SW480 (cell line): ENCODE measurements around the gene TMTC2.
"Not testable (repeated sequence)": the region's sequence is repeated elsewhere in the genome, so short reads cannot be mapped to it uniquely, and the experiment has no call there.

Experiments used
- DNase-seq: peaks from one replicate; pipeline ENCODE4 v3.0.0-alpha.2; 2016; ENCODE audit warnings: low spot score

The TMTC2 gene

DNA sequence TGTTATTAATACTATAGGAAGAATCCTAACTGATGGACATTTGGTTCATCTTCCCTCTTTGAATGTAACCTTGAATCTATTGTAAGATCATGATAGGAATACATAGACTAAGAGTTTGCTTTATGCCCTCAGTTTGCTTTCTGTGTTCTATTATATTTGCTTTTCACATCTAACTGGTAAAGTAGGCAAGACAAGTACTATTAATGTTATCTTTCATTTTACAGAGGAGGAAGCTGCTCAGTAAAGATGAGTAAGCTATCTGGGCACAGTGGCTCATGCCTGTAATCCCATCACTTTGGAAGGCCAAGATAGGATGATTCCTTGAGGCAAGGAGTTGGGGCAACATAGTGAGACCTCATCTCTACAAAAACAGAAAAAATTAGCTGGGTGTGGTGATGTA is 103.0 kb downstream of the TMTC2 start:
- no peak for DNase-seq

GRCh38 chr12:82793751-82794281 is 107.1 kb downstream of the TMTC2 start:
- no peak for DNase-seq

- DNase-seq: no peak
Measured at GRCh38 chr12:82797480-82797879, 110.8 kb downstream of the TMTC2 start.

- DNase-seq: no peak
Measured at GRCh38 chr12:82800185-82800584, 113.5 kb downstream of the TMTC2 start.

GRCh38 chr12:82801951-82802610 is 115.4 kb downstream of the TMTC2 start:
- DNase-seq: no peak

DNA sequence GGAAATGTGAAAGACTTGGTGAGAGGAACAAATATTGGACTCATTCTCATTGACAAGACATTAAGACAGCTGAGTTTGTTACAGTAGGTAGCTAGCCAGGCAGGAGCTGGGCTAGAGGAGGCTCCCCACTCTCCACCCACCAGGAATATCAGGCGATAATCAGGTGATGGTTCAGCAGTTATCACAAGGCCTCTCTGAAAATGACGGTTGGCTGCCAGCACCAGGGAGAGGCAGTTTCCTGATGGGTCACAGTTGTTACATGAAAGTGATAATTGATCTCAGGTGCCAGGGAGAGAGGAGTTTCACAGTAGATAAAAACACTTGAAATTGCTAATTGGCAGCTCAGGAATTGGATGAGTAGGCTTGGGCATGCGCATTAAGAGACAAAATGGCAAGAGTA is 116.5 kb downstream of the TMTC2 start:
- no peak for DNase-seq

GRCh38 chr12:82804601-82805000 is 117.9 kb downstream of the TMTC2 start:
- no peak for DNase-seq

- not testable (repeated sequence) for DNase-seq
Measured at GRCh38 chr12:82805004-82805403, 118.3 kb downstream of the TMTC2 start.

DNA sequence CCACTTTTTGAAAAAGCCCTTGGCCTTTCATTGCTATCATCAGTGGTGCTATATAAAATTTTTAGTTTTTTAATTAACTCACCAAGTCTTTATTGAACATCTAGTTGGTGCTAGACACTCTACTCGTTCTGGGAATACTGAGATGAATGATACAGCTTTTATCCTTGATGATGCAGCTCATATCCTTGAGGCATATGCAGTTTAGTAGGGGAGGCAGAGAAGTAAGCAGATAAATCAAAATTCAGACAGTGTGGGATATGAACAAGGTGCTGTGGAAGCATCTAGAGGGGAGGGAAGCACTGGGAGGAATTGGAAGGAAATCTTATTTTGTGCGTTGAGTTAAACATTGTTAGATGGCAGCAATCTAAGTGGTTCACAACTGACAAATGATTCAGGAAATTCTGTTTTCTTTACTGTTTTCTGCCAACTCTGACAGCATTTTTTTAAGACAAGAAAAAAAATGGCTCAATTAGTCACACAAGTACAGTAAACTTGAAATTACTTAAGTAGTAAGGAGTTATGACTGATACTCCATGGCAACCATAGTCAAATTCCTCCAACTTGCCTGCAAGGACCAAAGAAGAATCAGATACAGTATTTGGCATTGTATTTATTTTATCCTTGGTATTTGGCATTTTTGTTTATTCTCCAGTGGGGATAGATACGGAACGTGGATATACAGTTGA is 119.2 kb downstream of the TMTC2 start:
- no peak for DNase-seq

DNA sequence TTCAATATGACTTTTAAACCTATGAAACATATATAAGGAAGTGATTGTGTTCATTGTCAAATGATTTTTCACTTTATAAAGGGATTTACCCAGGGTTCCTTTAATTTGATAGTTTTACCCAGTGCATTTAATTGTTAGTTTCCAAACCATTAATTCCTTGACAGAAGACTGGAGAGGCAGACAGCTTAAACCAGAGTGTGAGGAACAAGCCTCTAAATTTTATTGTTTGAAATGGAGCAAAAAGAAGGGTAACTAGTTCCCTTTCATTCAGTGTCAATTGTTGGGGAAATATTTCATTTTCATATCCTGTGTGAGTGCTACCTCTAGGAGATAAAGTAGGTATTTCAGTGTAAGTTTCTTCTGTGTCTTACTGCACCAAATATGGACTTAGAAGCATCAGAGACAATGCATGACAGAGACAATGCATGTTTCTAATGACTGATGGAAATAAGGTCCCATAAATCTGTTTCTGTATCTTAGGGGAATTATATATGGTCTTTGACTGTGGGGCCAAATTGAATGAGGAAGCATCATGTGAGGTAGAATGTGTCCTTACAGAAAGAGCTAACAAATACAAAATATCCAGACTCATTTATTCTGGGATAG is 120.5 kb downstream of the TMTC2 start:
- DNase-seq: no peak

DNA sequence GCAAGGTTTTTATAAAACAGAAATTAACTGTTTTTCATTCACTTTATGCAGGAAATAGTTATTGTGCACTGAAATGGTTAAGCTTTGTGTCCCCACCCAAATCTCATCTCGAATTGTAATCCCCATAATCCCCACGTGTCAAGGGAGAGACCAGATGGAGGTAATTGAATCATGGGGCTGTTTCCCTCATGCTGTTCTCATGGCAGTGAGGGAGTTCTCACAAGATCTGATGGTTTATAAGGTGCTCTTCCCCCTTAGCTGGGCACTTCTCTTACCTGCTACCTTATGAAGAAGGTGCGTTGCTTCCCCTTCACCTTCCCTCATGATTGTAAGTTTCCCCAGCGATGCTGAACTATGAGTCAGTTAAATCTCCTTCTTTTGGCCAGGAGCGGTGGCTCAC is 123.9 kb downstream of the TMTC2 start:
- DNase-seq: no peak

DNA sequence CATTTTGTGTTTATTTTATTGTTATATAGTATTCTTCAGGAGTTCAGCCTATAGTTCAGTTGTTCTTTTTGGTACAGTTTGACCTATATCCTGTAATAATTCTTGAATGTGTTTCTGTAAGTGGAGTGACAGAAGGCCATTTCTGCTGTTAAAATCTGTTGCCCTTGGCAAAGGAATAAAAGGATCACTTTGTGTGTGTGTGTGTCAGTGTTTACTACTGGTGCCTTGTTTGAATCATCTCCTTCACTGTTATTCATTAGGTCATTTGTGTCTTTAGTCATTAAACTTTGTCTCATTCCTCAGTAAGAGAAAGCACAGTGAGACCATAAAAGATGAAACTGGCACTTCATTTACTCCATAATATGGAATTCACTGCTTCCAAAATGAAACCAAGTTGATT is 130.7 kb downstream of the TMTC2 start:
- no peak for DNase-seq

DNA sequence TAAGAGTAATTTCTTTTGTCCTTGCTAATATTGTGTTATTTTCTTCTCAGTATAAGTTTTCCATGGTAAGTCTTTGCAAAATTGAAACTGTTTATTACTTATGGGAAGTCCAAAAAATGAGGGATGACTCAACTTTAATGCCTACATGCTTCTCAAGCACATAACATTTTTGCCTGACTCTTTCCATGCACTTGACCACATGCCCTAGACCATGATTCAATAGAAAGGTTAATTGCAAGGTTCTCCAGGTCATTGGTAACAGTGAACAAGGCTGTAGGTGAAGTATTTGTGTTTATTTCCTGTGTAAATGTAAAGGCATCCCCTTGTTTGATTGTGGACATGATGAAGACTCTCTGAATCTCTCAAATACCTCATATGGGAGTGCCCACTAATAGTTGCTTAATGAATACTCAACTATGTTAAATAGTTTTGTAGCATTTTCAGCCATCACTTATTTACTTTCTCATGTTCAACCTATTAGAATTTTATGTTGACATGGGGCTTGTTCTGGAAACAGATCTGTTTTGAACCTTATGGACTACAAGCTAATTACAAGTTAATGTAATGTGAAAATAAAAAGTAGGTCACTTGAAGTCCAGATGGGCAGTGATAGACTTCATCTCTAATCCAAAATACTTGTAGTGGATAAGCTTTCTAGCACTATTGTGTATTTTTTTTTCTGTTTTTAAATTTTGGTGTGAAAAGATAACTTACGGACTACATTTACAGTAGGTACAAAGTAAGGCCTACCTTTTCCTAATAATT is 131.7 kb downstream of the TMTC2 start:
- no peak for DNase-seq

GRCh38 chr12:82826505-82826904 is 139.8 kb downstream of the TMTC2 start:
- no peak for DNase-seq

- DNase-seq: no peak
Measured at GRCh38 chr12:82832096-82832495, 145.4 kb downstream of the TMTC2 start.

GRCh38 chr12:82832981-82833380 is 146.3 kb downstream of the TMTC2 start:
- DNase-seq: no peak

- no peak for DNase-seq
Measured at GRCh38 chr12:82833481-82833880, 146.8 kb downstream of the TMTC2 start.

DNA sequence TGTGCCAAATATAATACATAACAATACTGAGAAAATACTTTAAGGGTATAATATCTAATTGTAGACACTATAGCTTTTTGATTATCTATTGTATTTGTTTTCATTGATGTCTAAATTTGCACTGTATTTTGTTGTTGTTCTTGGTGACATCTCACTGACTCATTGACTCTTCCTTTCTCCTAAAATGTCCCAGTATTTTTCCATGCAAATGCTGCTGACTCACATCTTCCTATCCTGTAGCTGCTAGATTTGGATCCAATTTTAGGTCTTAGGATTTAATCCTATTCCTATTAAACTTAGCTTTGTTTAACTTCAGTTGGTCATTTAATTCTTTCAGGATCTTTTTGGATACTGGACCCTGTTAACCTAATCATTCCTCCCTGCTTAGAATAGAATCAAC is 148.5 kb downstream of the TMTC2 start:
- no peak for DNase-seq

- DNase-seq: no peak
Measured at GRCh38 chr12:82838131-82838551, 151.4 kb downstream of the TMTC2 start.

GRCh38 chr12:82838827-82839226 is 152.1 kb downstream of the TMTC2 start:
- DNase-seq: no peak

GRCh38 chr12:82839796-82840195 is 153.1 kb downstream of the TMTC2 start:
- no peak for DNase-seq

DNA sequence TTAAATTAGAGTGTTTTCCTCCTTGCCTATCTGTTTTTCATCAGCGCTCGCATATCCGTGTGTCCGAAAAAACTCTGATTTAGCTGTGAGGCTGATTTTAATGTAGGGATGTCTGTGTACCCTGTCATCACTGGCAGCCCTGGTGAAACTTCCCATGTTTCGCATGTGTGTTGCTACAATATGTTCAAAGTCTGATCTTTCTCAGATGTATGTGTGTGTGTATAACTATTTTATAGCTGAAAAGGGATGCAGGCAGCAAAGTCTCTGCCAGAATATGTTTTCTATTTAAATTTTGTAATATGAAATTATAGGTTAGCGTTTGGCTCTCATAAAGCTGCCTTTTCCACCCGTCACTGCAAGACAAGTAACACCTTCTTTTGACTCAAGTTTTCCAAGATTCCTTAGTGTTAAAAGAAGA is 154.8 kb downstream of the TMTC2 start:
- DNase-seq: no peak
